LNCAP (cell line): Measurements from ENCODE around the gene PTPRJ.

ENCODE experiments used
- CTCF ChIP-seq: fragments of 450-650 bp; IDR thresholded peaks from 2 replicates; pipeline ENCODE4 v1.5.1; 2017; ENCODE audit warnings: mild to moderate bottlenecking

The PTPRJ gene

GRCh38 chr11:48162885-48163268 lies 182.5 kb downstream of the PTPRJ start:
- no peak for TF ChIP-seq CTCF

GRCh38 chr11:48163360-48164100 lies 183.2 kb downstream of the PTPRJ start:
- TF ChIP-seq CTCF: no peak

GRCh38 chr11:48164836-48165235 lies 184.5 kb downstream of the PTPRJ start:
- TF ChIP-seq CTCF: no peak

GRCh38 chr11:48165426-48165825 lies 185.1 kb downstream of the PTPRJ start:
- TF ChIP-seq CTCF: no peak

GRCh38 chr11:48167380-48167779 lies 187.0 kb downstream of the PTPRJ start:
- no peak for TF ChIP-seq CTCF

- no peak for TF ChIP-seq CTCF
Observed at GRCh38 chr11:48168815-48169214, 188.5 kb downstream of the PTPRJ start.

GRCh38 chr11:48169259-48169658 lies 188.9 kb downstream of the PTPRJ start:
- no peak for TF ChIP-seq CTCF

- TF ChIP-seq CTCF: no peak
Observed at GRCh38 chr11:48169717-48170116, 189.4 kb downstream of the PTPRJ start.
